Stimulated activated CD8-positive, alpha-beta memory T cell treated with anti-CD3 and anti-CD28 coated beads, Interleukin-15, amount 100 ng/mL, for 4 hours (primary cell): ENCODE data around the gene OR51D1.
A peak's percentile ranks its signal among the peaks of the same experiment; 100 is the strongest.

Experiments
- DNase-seq, 2 donors: peaks; one replicate each; pipeline ENCODE4 v3.0.0-alpha.2; 2020; ENCODE audit warnings: low read depth in 2 of 2

Gene OR51D1

GRCh38 chr11:4636962-4637661 is at the start of gene OR51D1:
Gene OR51D1, plus strand, starts transcription at chr11:4637477. Its CDS starts 2,314 bp downstream, at chr11:4639791.
- DNase-seq, result peak; percentile 29 to 41

GRCh38 chr11:4589017-4589416 is 48.3 kb upstream of the OR51D1 start:
- no peak for DNase-seq

- no peak for DNase-seq
These were observed 43.5 kb upstream of the OR51D1 start, which contains the start of gene OR52I1 for GRCh38 chr11:4593739-4594138. Gene OR52I1, plus strand, starts transcription at chr11:4594039. Its CDS starts 0 bp downstream, at chr11:4594039.

- no peak for DNase-seq
These were observed 32.2 kb upstream of the OR51D1 start for GRCh38 chr11:4605057-4605456.

GRCh38 chr11:4606231-4607015 is 30.9 kb upstream of the OR51D1 start:
- no peak for DNase-seq

- DNase-seq, result no peak
These were observed 30.2 kb upstream of the OR51D1 start for GRCh38 chr11:4607096-4607495.

GRCh38 chr11:4607781-4608666 is 29.3 kb upstream of the OR51D1 start, which contains the start of gene TRIM68:
Gene TRIM68, minus strand, starts transcription at chr11:4608231. Its CDS starts 2,727 bp downstream, at chr11:4605504.
- DNase-seq, result peak; percentile 87 to 88

GRCh38 chr11:4610258-4610935 is 26.9 kb upstream of the OR51D1 start:
- no peak for DNase-seq

GRCh38 chr11:4611986-4612385 is 25.3 kb upstream of the OR51D1 start:
- DNase-seq, result no peak

GRCh38 chr11:4615856-4616444 is 21.3 kb upstream of the OR51D1 start:
- no peak for DNase-seq

- DNase-seq, result no peak
These were observed 17.8 kb upstream of the OR51D1 start for GRCh38 chr11:4619514-4619913.

GRCh38 chr11:4626207-4627099 is 10.8 kb upstream of the OR51D1 start:
- no peak for DNase-seq

GRCh38 chr11:4636136-4636535 is 1.1 kb upstream of the OR51D1 start:
- DNase-seq, result no peak

- DNase-seq, result no peak
These were observed 378 bp downstream of the OR51D1 start for GRCh38 chr11:4637662-4638047.

- DNase-seq, result no peak
These were observed 2.7 kb downstream of the OR51D1 start for GRCh38 chr11:4639931-4640330.

- no peak for DNase-seq
These were observed 4.2 kb downstream of the OR51D1 start for GRCh38 chr11:4641501-4641900.

- DNase-seq, result no peak
These were observed 4.8 kb downstream of the OR51D1 start for GRCh38 chr11:4642043-4642442.

- no peak for DNase-seq
These were observed 5.8 kb downstream of the OR51D1 start for GRCh38 chr11:4643076-4643475.

- DNase-seq, result no peak
These were observed 6.4 kb downstream of the OR51D1 start, which contains the start of gene OR51E1 for GRCh38 chr11:4643682-4644081. Gene OR51E1, plus strand, starts transcription at chr11:4643982. Its CDS starts 8,545 bp downstream, at chr11:4652527.

GRCh38 chr11:4644233-4644632 is 7.0 kb downstream of the OR51D1 start:
- DNase-seq, result no peak
